ENCODE measurements around the gene LSM14A.

DNA sequence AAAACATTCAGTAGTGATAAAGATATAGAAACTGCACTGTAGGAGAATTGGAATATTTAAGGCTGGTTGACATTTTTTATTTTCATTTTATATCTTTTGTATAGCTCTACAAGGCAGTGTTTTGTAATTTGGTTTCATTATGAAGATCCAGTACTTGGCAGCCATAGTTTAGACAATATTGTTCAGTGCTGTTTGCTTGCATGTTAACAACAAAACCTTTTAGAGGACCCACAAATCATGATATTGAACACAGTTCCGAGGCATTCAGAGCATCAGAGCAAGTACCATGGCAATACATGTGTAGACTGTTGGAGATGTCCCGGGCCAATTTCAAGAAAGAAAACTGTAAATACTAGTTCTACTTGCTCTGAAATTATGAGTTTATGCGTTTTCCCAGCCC is 56.5 kb downstream of the LSM14A start:
- no peak for TF ChIP-seq CTCF (IDR thresholded peaks at IDR 0.05; ENCODE audit: insufficient read depth, low read length, poor library complexity, severe bottlenecking)
- no peak for TF ChIP-seq EZH2phosphoT487 (conservative IDR thresholded peaks at IDR 0.05; ENCODE audit: low read length)

Data from SU-DHL-6 (cell line).